Measurements from ENCODE around the gene LBP. TPM values are rescaled to one million over a fixed set of nuclear protein-coding genes. Genes with fewer than 3 reads are reported as not detected.
"Not testable (repeated sequence)": the region's sequence is repeated elsewhere in the genome, so short reads cannot be mapped to it uniquely, and the experiment has no call there.

Gene LBP
- total and polyA plus RNA-seq, 4 donors = not detected

- Histone ChIP-seq H3K4me3 (ENCODE audit: low read depth, low read length) (no peak overlapping the region), H3K4me1 (ENCODE audit: control insufficient read depth, insufficient read depth, low read length) (peaks cover 13% of the 10 kb centered on the region), H3K9me3 (ENCODE audit: control insufficient read depth, insufficient read depth, low read length) (peaks cover 1% of the 10 kb centered on the region), H3K27ac (ENCODE audit: low read depth, low read length) (no peak overlapping the region), H3K27me3 (ENCODE audit: control insufficient read depth, insufficient read depth, low read length) (no peaks in the 10 kb centered on the region), H3K36me3 (ENCODE audit: control insufficient read depth, insufficient read depth, low read length) (no peaks in the 10 kb centered on the region)
- no peak for DNase-seq (ENCODE audit: low read depth in 4 of 6, low spot score in 6 of 6)
- WGBS (ENCODE audit: insufficient coverage) = no CpG with 5 or more reads among the region's 4 CpGs
These were observed 40.7 kb upstream of the LBP start for GRCh38 chr20:38305541-38305940.

GRCh38 chr20:38306379-38306778 is 39.9 kb upstream of the LBP start:
- Histone ChIP-seq H3K4me1 (ENCODE audit: control insufficient read depth, insufficient read depth, low read length) (peaks cover 13% of the 10 kb centered on the region), H3K36me3 (ENCODE audit: control insufficient read depth, insufficient read depth, low read length) (no peaks in the 10 kb centered on the region), H3K27ac (ENCODE audit: low read depth, low read length) (no peak overlapping the region), H3K9me3 (ENCODE audit: control insufficient read depth, insufficient read depth, low read length) (peaks cover 1% of the 10 kb centered on the region), H3K4me3 (ENCODE audit: low read depth, low read length) (no peak overlapping the region), H3K27me3 (ENCODE audit: control insufficient read depth, insufficient read depth, low read length) (no peaks in the 10 kb centered on the region)
- WGBS (ENCODE audit: insufficient coverage) = 70% methylated on average over 6 of the region's 6 CpGs
- no peak for DNase-seq (ENCODE audit: low read depth in 4 of 6, low spot score in 6 of 6)

GRCh38 chr20:38307371-38308046 is 38.8 kb upstream of the LBP start:
- Histone ChIP-seq H3K36me3 (ENCODE audit: control insufficient read depth, insufficient read depth, low read length) (no peaks in the 10 kb centered on the region), H3K4me1 (ENCODE audit: control insufficient read depth, insufficient read depth, low read length) (peaks cover 13% of the 10 kb centered on the region), H3K27ac (ENCODE audit: low read depth, low read length) (no peak overlapping the region), H3K4me3 (ENCODE audit: low read depth, low read length) (no peak overlapping the region), H3K9me3 (ENCODE audit: control insufficient read depth, insufficient read depth, low read length) (peaks cover 1% of the 10 kb centered on the region), H3K27me3 (ENCODE audit: control insufficient read depth, insufficient read depth, low read length) (no peaks in the 10 kb centered on the region)
- 80% methylated on average over 7 of the region's 8 CpGs for WGBS (ENCODE audit: insufficient coverage)
- DNase-seq (ENCODE audit: low read depth in 4 of 6, low spot score in 6 of 6) = no peak

GRCh38 chr20:38308047-38308438 is 38.2 kb upstream of the LBP start:
- DNase-seq (ENCODE audit: low read depth in 4 of 6, low spot score in 6 of 6) = no peak
- Histone ChIP-seq H3K9me3 (ENCODE audit: control insufficient read depth, insufficient read depth, low read length) (peaks cover 1% of the 10 kb centered on the region), H3K27me3 (ENCODE audit: control insufficient read depth, insufficient read depth, low read length) (no peaks in the 10 kb centered on the region), H3K4me1 (ENCODE audit: control insufficient read depth, insufficient read depth, low read length) (peaks cover 7% of the 10 kb centered on the region), H3K27ac (ENCODE audit: low read depth, low read length) (no peak overlapping the region), H3K4me3 (ENCODE audit: low read depth, low read length) (no peak overlapping the region), H3K36me3 (ENCODE audit: control insufficient read depth, insufficient read depth, low read length) (no peaks in the 10 kb centered on the region)
- 67% methylated on average over 1 of the region's 4 CpGs for WGBS (ENCODE audit: insufficient coverage)

- Histone ChIP-seq H3K27me3 (ENCODE audit: control insufficient read depth, insufficient read depth, low read length) (no peaks in the 10 kb centered on the region), H3K4me3 (ENCODE audit: low read depth, low read length) (no peak overlapping the region), H3K4me1 (ENCODE audit: control insufficient read depth, insufficient read depth, low read length) (peaks cover 7% of the 10 kb centered on the region), H3K27ac (ENCODE audit: low read depth, low read length) (no peak overlapping the region), H3K9me3 (ENCODE audit: control insufficient read depth, insufficient read depth, low read length) (peaks cover 1% of the 10 kb centered on the region), H3K36me3 (ENCODE audit: control insufficient read depth, insufficient read depth, low read length) (no peaks in the 10 kb centered on the region)
- no peak for DNase-seq (ENCODE audit: low read depth in 4 of 6, low spot score in 6 of 6)
- WGBS (ENCODE audit: insufficient coverage) = no CpG with 5 or more reads among the region's 1 CpG
These were observed 37.8 kb upstream of the LBP start for GRCh38 chr20:38308447-38308846.

GRCh38 chr20:38311091-38311490 is 35.2 kb upstream of the LBP start:
- no peak for DNase-seq (ENCODE audit: low read depth in 4 of 6, low spot score in 6 of 6)
- Histone ChIP-seq H3K4me3 (ENCODE audit: low read depth, low read length) (no peak overlapping the region), H3K9me3 (ENCODE audit: control insufficient read depth, insufficient read depth, low read length) (peaks cover 1% of the 10 kb centered on the region), H3K36me3 (ENCODE audit: control insufficient read depth, insufficient read depth, low read length) (no peaks in the 10 kb centered on the region), H3K27me3 (ENCODE audit: control insufficient read depth, insufficient read depth, low read length) (no peaks in the 10 kb centered on the region), H3K27ac (ENCODE audit: low read depth, low read length) (no peak overlapping the region), H3K4me1 (ENCODE audit: control insufficient read depth, insufficient read depth, low read length) (no peaks in the 10 kb centered on the region)
- 65% methylated on average over 2 of the region's 3 CpGs for WGBS (ENCODE audit: insufficient coverage)

- Histone ChIP-seq H3K27me3 (ENCODE audit: control insufficient read depth, insufficient read depth, low read length) (no peaks in the 10 kb centered on the region), H3K36me3 (ENCODE audit: control insufficient read depth, insufficient read depth, low read length) (no peaks in the 10 kb centered on the region), H3K4me1 (ENCODE audit: control insufficient read depth, insufficient read depth, low read length) (no peaks in the 10 kb centered on the region), H3K27ac (ENCODE audit: low read depth, low read length) (no peak overlapping the region), H3K9me3 (ENCODE audit: control insufficient read depth, insufficient read depth, low read length) (peaks cover 1% of the 10 kb centered on the region), H3K4me3 (ENCODE audit: low read depth, low read length) (no peak overlapping the region)
- DNase-seq (ENCODE audit: low read depth in 4 of 6, low spot score in 6 of 6) = no peak
- WGBS (ENCODE audit: insufficient coverage) = 54% methylated on average over 2 of the region's 3 CpGs
These were observed 34.8 kb upstream of the LBP start for GRCh38 chr20:38311491-38311890.

GRCh38 chr20:38313676-38314075 is 32.6 kb upstream of the LBP start:
- DNase-seq (ENCODE audit: low read depth in 4 of 6, low spot score in 6 of 6) = no peak
- Histone ChIP-seq H3K27me3 (ENCODE audit: control insufficient read depth, insufficient read depth, low read length) (no peaks in the 10 kb centered on the region), H3K27ac (ENCODE audit: low read depth, low read length) (no peak overlapping the region), H3K4me1 (ENCODE audit: control insufficient read depth, insufficient read depth, low read length) (no peaks in the 10 kb centered on the region), H3K36me3 (ENCODE audit: control insufficient read depth, insufficient read depth, low read length) (no peaks in the 10 kb centered on the region), H3K4me3 (ENCODE audit: low read depth, low read length) (no peak overlapping the region), H3K9me3 (ENCODE audit: control insufficient read depth, insufficient read depth, low read length) (no peaks in the 10 kb centered on the region)
- 98% methylated on average over 2 of the region's 2 CpGs for WGBS (ENCODE audit: insufficient coverage)

- H3K4me1 ChIP-seq (ENCODE audit: control insufficient read depth, insufficient read depth, low read length); H3K36me3 ChIP-seq (ENCODE audit: control insufficient read depth, insufficient read depth, low read length); H3K9me3 ChIP-seq (ENCODE audit: control insufficient read depth, insufficient read depth, low read length); DNase-seq (ENCODE audit: low read depth in 4 of 6, low spot score in 6 of 6); H3K4me3 ChIP-seq (ENCODE audit: low read depth, low read length); H3K27me3 ChIP-seq (ENCODE audit: control insufficient read depth, insufficient read depth, low read length); H3K27ac ChIP-seq (ENCODE audit: low read depth, low read length): not testable (repeated sequence)
- WGBS (ENCODE audit: insufficient coverage) = 90% methylated on average over 1 of the region's 1 CpG
These were observed 31.9 kb upstream of the LBP start for GRCh38 chr20:38314350-38314749.

- no peaks in the 10 kb centered on the region for H3K4me1 ChIP-seq (ENCODE audit: control insufficient read depth, insufficient read depth, low read length)
These were observed 30.9 kb upstream of the LBP start for GRCh38 chr20:38315290-38315966.

More at GRCh38 chr20:38315290-38315966, 30.9 kb upstream of the LBP start:
- 29% methylated on average over 2 of the region's 5 CpGs for whole genome bisulfite sequencing (ENCODE audit: insufficient coverage)
- no peaks in the 10 kb centered on the region for H3K9me3 ChIP-seq (ENCODE audit: control insufficient read depth, insufficient read depth, low read length)
- no peaks in the 10 kb centered on the region for H3K27me3 ChIP-seq (ENCODE audit: control insufficient read depth, insufficient read depth, low read length)
- no peak overlapping the region for H3K4me3 ChIP-seq (ENCODE audit: low read depth, low read length)
- no peak for DNase-seq (ENCODE audit: low read depth in 4 of 6, low spot score in 6 of 6)
- H3K27ac ChIP-seq (ENCODE audit: low read depth, low read length) = no peak overlapping the region
- no peaks in the 10 kb centered on the region for H3K36me3 ChIP-seq (ENCODE audit: control insufficient read depth, insufficient read depth, low read length)
